GM10266 (cell line): ENCODE results near the gene POLR2E.

ENCODE experiments used
- DNase-seq: peaks from one replicate; pipeline ENCODE4 v3.0.0; 2012; ENCODE audit errors: extremely low spot score
- CTCF ChIP-seq: IDR thresholded peaks from 2 replicates; pipeline ENCODE4 v1.5.1; 2012; ENCODE audit warnings: mild to moderate bottlenecking, low read depth; ENCODE audit not compliant: control insufficient read depth, insufficient read depth; ENCODE audit errors: missing control alignments

The POLR2E gene

GRCh38 chr19:1113030-1113985 lies 18.1 kb upstream of the POLR2E start:
- TF ChIP-seq CTCF, result peak; percentile 86
- peak; percentile 99 for DNase-seq

GRCh38 chr19:1112268-1113029 lies 17.3 kb upstream of the POLR2E start:
- TF ChIP-seq CTCF, result no peak
- DNase-seq, result no peak

GRCh38 chr19:1111641-1112267 lies 16.6 kb upstream of the POLR2E start:
- no peak for TF ChIP-seq CTCF
- DNase-seq, result no peak

GRCh38 chr19:1110809-1111640 lies 15.8 kb upstream of the POLR2E start:
- no peak for DNase-seq
- no peak for TF ChIP-seq CTCF

- no peak for TF ChIP-seq CTCF
These were observed 14.8 kb upstream of the POLR2E start for GRCh38 chr19:1109697-1110671.

More at GRCh38 chr19:1109697-1110671, 14.8 kb upstream of the POLR2E start:
- no peak for DNase-seq
